Activated T-cell treated with anti-CD3 and anti-CD28 coated beads, Interleukin-2, amount 50 U/mL, for 4 hours (primary cell): Measurements from ENCODE around the gene FOSB. TPM values are rescaled to one million over a fixed set of nuclear protein-coding genes. Genes with fewer than 3 reads are reported as not detected.
"Not testable (repeated sequence)": the region's sequence is repeated elsewhere in the genome, so short reads cannot be mapped to it uniquely, and the experiment has no call there.

Experiments used
- ATAC-seq, 2 donors: fragments of 200-7000 bp; cut with Tn5 transposase; one replicate each; pipeline ENCODE4 v1.10.0; 2021
- DNase-seq: peaks from one replicate; pipeline ENCODE4 v3.0.0-alpha.2; 2020
- H3K27me3 Mint-ChIP-seq: one replicate; pipeline ENCODE4 v1.8.0; 2021; ENCODE audit warnings: low read depth, mixed read lengths
- H3K36me3 Mint-ChIP-seq: one replicate; pipeline ENCODE4 v1.8.0; 2022; ENCODE audit warnings: mixed read lengths; ENCODE audit not compliant: insufficient read depth
- H3K4me1 Mint-ChIP-seq: one replicate; pipeline ENCODE4 v1.8.0; 2021; ENCODE audit warnings: low read depth, mixed read lengths
- H3K4me3 Mint-ChIP-seq: one replicate; pipeline ENCODE4 v1.8.0; 2021; ENCODE audit warnings: mild to moderate bottlenecking, moderate library complexity, mixed read lengths
- H3K9me3 Mint-ChIP-seq: one replicate; pipeline ENCODE4 v1.8.0; 2021; ENCODE audit warnings: mixed read lengths
- total RNA-seq, 3 donors: library from RNA; stranded (reverse); gene quantifications; one replicate each; pipeline ENCODE4 v1.2.1, GENCODE V29; 2021

Gene FOSB
- total RNA-seq, 3 donors from 2014 or later: 10.5 to 13.4 (median 13.2) TPM

DNA sequence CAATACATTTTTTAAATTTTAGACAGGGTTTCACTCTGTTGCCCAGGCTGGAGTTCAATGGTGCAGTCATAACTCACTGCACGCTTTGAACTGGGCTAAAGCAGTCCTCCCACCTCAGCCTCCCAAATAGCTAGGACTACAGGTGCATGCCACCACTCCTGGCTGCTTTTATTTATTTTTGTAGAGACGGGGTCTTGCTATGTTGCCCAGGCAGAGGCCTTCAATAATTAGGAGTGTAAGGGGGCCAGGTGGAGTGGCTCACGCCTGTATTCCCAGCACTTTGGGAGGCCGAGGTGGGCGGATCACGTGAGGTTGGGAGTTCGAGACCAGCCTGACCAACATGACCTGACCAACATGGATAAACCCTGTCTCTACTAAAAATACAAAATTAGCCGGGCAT, 35.3 kb upstream of the FOSB start:
- H3K27me3 Mint-ChIP-seq, ATAC-seq, H3K9me3 Mint-ChIP-seq, DNase-seq, H3K36me3 Mint-ChIP-seq, H3K4me1 Mint-ChIP-seq, H3K4me3 Mint-ChIP-seq: not testable (repeated sequence)

DNA sequence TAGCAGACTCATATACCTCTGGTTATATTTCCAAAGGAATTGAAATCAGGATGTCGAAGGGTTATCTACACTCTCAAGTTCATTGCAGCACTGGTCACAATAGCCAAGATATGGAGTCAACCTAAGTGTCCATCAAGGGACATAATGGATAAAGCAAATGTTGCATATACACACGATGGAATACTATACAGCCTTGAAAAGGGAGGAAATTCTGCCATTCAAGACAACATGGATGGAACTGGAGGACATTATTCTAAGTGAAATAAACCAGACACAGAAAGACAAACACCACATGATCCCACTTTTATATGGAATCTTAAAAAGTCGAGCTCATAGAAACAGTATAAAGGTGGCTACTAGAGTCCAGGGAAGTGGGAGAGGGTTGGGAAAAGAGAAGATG, 30.5 kb upstream of the FOSB start:
- DNase-seq: no peak

DNA sequence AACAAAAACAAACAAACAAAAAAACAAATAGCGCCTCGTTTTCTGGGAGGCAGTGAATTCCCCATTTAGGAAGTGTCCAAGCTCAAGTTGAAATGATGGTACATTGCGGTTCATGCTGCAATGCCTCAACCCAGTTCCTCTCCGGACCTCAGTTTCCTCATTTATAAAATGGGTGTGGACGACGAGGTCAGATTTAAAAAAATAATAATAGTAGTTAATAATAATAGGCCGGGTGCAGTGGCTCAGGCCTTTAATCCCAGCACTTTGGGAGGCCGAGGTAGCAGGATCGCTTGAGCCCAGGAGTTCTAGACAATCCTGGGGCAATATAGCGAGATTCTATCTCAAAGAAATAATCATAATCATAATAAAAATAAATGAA, 28.6 kb upstream of the FOSB start:
- Mint-ChIP-seq H3K36me3 (no peaks in the 10 kb centered on the region), H3K4me3 (peak overlapping the region; percentile 53)
- ATAC-seq: no peak

More for the DNA sequence above, 30.5 kb upstream of the FOSB start:
- no peaks in the 10 kb centered on the region for H3K27me3 Mint-ChIP-seq
- H3K36me3 Mint-ChIP-seq: no peaks in the 10 kb centered on the region
- no peak for ATAC-seq
- H3K9me3 Mint-ChIP-seq: no peaks in the 10 kb centered on the region
- H3K4me1 Mint-ChIP-seq: peaks cover 14% of the 10 kb centered on the region
- no peak overlapping the region for H3K4me3 Mint-ChIP-seq

DNA sequence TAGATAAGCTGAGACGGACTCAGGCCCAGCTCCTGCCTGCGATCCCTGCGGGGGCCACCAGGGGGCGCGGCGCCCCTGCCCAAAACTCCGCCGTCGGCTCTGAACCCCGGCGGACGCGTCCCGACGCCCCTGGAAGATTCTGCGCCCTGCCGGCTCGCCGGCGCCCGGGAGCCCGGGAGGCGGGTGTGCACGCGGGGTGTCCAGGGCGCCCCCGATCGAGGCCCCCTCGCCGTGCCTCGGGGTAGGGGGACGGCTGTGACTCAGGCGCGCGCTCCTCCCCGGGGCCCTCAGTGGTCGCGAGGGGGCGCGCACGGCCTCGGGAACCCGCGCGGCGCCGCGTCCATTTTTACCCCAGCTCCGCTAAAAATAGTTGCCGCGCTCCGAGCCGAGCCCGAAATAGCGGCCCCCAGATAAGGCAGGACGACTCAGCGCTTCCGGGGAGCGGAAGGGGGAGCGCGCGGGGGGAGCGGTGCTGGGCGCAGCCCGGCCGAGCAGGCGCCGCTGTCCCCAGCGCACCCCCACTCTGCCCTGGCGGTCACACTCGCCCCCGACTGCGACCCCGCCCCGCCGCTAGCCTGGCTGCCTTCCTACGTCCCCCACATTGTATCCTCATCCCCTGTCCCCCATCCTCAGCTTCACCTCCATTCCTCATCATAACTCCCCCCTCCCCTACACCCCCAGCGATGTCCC, 28.1 kb upstream of the FOSB start:
- no peaks in the 10 kb centered on the region for H3K9me3 Mint-ChIP-seq
- peaks cover 31% of the 10 kb centered on the region for H3K4me1 Mint-ChIP-seq
- peak; percentile 79 to 81 for ATAC-seq
- peak; percentile 82 for DNase-seq
- H3K27me3 Mint-ChIP-seq: no peaks in the 10 kb centered on the region
- peak overlapping the region; percentile 74 for H3K4me3 Mint-ChIP-seq
- H3K36me3 Mint-ChIP-seq: no peaks in the 10 kb centered on the region

More for the DNA sequence above, 28.6 kb upstream of the FOSB start:
- Mint-ChIP-seq H3K4me1 (peaks cover 27% of the 10 kb centered on the region), H3K9me3 (no peaks in the 10 kb centered on the region), H3K27me3 (no peaks in the 10 kb centered on the region)
- no peak for DNase-seq

DNA sequence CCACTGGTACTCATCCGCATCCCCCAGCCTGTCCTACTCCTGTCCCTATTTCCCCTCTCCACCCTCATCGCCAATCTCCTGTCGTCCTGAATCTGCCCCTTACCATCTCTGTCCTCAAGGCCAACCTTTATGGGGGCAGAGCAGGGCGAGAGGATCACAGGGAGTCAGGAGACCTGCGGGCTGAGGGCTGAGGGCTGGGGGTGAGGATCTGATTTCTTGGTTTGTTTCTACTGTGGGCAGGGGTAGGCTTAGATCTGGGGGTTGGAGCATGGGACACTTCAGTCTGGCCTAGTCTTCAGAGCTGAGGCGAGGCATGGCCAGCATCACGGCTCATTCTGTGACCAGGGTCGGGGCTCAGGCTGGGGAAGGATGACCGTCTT, 27.5 kb upstream of the FOSB start:
- Mint-ChIP-seq H3K27me3 (no peaks in the 10 kb centered on the region), H3K4me3 (peak overlapping the region; percentile 74), H3K9me3 (no peaks in the 10 kb centered on the region), H3K4me1 (peaks cover 35% of the 10 kb centered on the region), H3K36me3 (no peaks in the 10 kb centered on the region)
- ATAC-seq: no peak
- no peak for DNase-seq

DNA sequence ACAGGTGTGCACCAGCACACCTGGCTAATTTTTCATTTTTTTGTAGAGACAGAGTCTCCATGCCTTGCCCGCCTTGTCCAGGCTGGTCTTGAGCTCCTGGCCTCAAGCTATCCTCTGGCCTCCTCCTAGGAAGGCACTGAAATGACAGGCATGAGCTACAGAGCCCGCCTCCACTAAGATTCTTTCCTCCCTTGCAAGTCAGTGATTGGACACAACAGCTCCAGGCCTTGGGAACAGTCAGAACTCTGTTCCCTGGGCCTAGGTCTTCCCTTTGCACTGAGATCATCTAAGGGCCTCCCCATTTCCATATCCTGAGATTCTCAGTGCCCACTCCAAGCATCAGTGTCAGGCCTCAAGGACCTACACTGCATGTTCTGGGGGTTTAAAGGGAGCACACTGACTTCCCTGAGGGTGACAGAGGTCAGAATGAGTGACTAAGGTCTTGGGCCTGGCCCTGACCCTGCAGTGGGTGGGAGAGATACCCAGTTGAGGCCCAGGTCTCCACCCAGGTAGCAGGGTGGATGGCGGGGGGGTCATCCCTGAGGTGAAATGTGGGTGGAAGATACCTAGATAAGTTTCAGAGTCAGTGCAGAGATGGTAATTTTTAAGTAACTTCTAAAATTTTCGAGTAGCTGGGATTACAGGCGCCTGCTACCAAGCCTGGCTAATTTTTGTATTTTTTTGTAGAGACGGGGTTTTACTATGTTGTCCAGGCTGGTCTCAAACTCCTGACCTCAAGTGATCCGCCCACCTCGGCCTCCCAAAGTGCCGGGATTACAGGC, 26.7 kb upstream of the FOSB start:
- Mint-ChIP-seq H3K4me3 (peak overlapping the region; percentile 74), H3K4me1 (peaks cover 38% of the 10 kb centered on the region), H3K36me3 (no peaks in the 10 kb centered on the region), H3K27me3 (no peaks in the 10 kb centered on the region), H3K9me3 (no peaks in the 10 kb centered on the region)
- DNase-seq: no peak
- no peak for ATAC-seq

DNA sequence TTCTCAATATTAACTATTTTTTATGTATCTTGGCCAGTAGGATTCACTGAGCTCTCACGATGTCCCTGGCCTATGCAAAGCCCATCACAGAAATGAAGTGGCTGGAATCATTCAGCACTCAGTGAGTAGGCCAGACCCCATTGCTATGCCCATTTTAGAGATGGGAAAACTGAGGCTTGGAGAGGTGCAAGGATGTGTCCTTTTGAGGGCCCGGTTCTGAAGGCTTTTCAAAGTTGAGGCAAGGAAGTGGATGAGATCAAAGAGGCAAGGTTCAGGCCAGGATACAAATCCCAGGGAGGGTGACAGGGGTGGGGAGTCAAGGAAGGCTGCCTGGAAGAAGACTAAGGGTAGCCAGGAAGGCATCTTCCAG, 25.4 kb upstream of the FOSB start:
- Mint-ChIP-seq H3K36me3 (no peaks in the 10 kb centered on the region), H3K27me3 (no peaks in the 10 kb centered on the region), H3K4me3 (peak overlapping the region; percentile 72), H3K4me1 (peaks cover 44% of the 10 kb centered on the region), H3K9me3 (no peaks in the 10 kb centered on the region)
- no peak for ATAC-seq
- DNase-seq: no peak

DNA sequence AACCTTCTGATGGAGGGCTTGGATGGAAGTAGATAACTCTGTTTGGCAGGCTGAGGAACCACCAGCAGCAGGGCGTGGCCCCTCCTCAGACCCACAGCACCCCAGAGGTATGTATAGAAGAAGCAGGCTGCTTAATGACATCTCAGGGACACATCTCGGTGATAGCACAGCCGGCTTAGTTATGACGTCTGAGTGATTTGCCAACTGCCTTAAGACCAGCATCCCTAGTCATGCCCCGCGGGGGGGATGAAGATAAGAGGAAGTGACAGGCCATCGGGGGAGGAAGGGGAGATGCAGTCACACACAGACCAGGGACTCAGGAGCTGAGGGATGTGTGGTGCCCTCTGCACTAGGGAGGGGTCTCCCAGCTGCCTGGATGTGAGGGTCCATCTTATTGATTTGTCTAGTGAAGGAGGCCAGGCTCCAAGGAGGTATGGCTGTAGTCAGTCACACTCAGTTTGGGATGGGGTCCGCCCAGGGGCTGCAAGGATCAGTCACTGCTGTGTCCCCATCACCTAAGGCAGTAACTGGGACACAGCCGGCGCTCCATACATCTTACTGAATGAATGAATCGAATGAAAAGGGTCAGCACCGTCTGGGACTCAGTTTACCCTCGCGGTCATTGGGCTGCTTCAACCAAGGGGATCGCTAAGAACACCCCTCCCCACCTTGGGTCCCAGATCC, 24.9 kb upstream of the FOSB start:
- Mint-ChIP-seq H3K4me3 (peak overlapping the region; percentile 72), H3K36me3 (no peaks in the 10 kb centered on the region), H3K27me3 (no peaks in the 10 kb centered on the region), H3K4me1 (peaks cover 47% of the 10 kb centered on the region), H3K9me3 (no peaks in the 10 kb centered on the region)
- no peak for ATAC-seq
- peak; percentile 32 for DNase-seq

DNA sequence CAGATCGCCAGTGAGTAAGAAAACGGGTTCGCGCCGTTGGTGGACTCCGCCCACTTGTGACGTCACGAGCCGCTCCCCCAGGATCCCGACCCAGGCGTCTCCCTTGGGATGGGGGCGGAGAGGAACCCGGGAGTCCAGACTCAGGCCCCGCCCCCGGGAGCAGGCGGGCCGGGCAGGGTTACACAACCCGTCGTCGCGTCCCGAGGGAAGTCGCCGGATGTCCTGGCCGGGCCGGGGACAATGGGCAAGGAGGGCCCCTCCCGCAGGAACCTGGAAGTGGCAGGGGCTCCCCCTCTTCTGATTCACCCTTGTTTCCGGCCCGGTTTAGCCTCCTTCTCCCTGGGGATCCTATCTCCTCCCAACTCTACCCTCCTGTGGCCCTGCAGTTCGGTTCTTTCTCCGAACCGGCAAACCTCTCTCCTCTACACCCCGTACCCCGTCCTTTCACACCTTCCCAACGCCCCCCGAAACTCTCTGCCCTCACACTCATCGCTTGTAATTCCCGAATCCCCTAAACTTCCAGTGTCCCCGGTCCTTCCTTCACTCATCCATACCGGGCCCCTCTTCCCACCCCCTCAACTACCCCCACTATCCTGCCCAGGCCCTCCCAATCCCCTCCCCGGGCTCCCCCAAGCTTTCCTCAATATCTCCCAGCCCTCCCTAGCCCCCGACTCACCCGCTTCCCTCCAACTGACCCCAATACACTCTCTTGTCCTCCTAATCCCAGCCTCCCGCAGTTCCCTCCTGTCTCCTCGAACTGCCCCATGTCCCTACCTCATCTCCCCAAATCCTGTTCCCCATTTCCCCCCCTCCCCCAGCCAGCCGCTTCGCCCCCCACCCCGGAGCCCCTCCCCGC, 24.1 kb upstream of the FOSB start:
- Mint-ChIP-seq H3K27me3 (no peaks in the 10 kb centered on the region), H3K4me1 (peaks cover 52% of the 10 kb centered on the region), H3K9me3 (no peaks in the 10 kb centered on the region), H3K36me3 (no peaks in the 10 kb centered on the region), H3K4me3 (peak overlapping the region; percentile 82)
- ATAC-seq: peak in 1 of 2 donors; percentile 12
- DNase-seq: no peak

DNA sequence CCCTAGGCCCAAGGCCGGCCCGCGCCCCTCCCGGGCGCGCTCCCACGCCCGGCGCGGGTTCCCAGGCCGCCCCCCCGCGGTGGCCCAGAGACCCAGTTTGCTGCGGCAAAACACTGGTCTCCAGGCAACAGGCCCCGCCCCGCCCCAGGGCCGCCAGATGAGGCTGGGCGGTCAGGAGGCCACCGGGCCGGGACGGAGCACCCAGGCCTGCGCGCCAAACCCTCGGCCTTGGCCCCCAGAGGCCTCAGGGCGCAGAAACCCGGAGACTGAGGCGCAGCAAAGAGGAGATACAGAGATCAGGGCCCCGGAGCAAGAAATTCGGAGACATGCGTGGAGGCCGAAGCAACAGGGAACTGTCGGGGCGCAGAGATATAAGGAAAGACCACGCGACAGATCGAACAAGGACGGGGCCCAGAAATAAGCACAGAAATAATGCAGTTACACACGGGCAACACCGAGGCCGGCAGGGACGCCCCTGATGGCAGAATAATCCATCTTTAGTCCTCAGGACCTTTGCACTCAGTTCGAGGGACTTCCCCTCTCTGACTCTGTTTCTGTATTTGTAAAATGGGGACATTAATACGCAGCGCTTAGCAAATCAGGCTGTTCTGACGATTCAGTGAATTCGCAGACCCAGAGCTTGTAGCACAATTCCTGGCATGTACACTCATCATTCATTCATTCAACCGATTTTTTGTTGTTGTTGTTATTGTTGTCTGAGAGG, 23.3 kb upstream of the FOSB start:
- no peaks in the 10 kb centered on the region for H3K9me3 Mint-ChIP-seq
- DNase-seq (peak; percentile 61), ATAC-seq (peak; percentile 39)
- peaks cover 58% of the 10 kb centered on the region for H3K4me1 Mint-ChIP-seq
- H3K36me3 Mint-ChIP-seq: no peaks in the 10 kb centered on the region
- peak overlapping the region; percentile 62 for H3K4me3 Mint-ChIP-seq
- H3K27me3 Mint-ChIP-seq: no peaks in the 10 kb centered on the region

DNA sequence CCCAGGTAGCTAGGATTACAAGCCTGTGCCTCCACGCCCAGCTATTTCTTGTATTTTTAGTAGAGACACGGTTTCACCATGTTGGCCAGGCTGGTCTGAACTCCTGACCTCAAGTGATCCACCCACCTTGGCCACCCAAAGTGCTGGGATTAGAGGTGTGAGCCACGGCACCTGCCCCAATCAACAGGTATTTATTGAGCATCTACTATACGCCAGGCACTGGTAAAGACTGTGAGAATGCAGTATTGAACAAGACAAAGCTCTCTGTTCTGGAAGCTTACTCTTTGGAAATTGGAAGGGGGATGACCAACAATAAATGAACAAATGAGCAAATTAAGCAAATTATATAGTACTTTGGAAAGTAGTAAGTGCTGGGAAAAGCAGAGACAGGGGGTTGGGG, 22.7 kb upstream of the FOSB start:
- H3K4me1 Mint-ChIP-seq: peaks cover 62% of the 10 kb centered on the region
- H3K4me3 Mint-ChIP-seq: peak overlapping the region; percentile 62
- H3K9me3 Mint-ChIP-seq: no peaks in the 10 kb centered on the region
- DNase-seq: no peak
- ATAC-seq: no peak
- no peaks in the 10 kb centered on the region for H3K27me3 Mint-ChIP-seq
- no peaks in the 10 kb centered on the region for H3K36me3 Mint-ChIP-seq

DNA sequence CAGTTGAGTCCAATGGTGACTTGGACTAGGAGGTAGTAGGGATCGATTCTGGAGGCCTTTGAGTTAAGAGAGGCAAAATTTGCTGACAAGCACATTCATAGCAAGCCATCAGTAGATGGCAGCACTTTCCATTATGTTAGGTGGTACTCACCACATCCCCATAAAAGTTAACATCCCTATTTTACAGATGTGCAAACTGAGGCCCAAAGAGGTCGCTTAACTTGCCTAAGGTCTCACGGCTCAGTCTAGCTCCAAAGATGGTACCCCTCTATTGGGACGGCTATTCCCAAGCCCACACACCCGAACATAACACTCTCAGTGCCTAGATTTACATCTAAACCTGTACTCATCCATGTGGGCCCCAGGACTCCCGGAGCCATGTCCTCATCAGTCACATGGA, 21.5 kb upstream of the FOSB start:
- H3K36me3 Mint-ChIP-seq: no peaks in the 10 kb centered on the region
- no peaks in the 10 kb centered on the region for H3K9me3 Mint-ChIP-seq
- H3K4me1 Mint-ChIP-seq: peaks cover 57% of the 10 kb centered on the region
- H3K27me3 Mint-ChIP-seq: no peaks in the 10 kb centered on the region
- ATAC-seq (no peak), DNase-seq (no peak)
- H3K4me3 Mint-ChIP-seq: no peak overlapping the region

DNA sequence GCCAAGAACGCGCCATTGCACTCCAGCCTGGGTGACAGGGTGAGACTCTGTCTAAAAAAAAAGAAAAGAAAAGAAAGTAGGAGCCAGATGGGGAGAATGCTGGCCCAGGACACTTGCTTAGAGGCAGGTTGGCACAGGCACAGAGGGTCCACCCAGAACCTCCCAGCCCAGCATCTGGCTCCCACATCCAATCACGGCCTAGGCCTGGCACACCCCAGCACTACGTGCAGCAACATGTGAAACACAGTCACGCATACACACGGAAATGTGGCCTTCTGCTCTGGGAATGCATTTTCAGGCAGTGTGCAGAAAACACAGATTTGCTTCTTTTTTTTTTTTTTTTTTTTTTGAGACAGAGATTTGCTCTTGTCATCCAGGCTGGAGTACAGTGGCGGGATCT, 20.9 kb upstream of the FOSB start:
- no peaks in the 10 kb centered on the region for H3K36me3 Mint-ChIP-seq
- H3K9me3 Mint-ChIP-seq: no peaks in the 10 kb centered on the region
- no peaks in the 10 kb centered on the region for H3K27me3 Mint-ChIP-seq
- peaks cover 63% of the 10 kb centered on the region for H3K4me1 Mint-ChIP-seq
- ATAC-seq (no peak), DNase-seq (no peak)
- no peak overlapping the region for H3K4me3 Mint-ChIP-seq

DNA sequence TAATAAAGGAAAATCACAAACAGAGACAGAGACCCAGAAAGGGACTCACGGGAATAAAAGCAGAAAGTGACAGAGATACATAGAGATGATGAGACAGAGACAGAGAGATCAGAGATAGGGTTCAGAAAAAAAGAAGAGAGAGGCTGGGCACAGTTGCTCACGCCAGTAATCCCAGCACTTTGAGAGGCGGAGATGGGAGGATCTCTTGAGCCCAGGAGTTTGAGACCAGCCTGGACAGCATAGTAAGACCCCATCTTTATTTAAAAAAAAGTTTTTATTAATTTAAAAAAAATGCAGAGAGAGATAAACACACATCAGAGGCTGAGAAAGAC, 19.4 kb upstream of the FOSB start:
- Mint-ChIP-seq H3K4me3 (no peak overlapping the region), H3K36me3 (no peaks in the 10 kb centered on the region), H3K4me1 (peaks cover 58% of the 10 kb centered on the region), H3K9me3 (no peaks in the 10 kb centered on the region), H3K27me3 (no peaks in the 10 kb centered on the region)
- DNase-seq (no peak), ATAC-seq (no peak)
